Measurements from ENCODE around the gene WHRN.
A peak's percentile ranks its signal among the peaks of the same experiment; 100 is the strongest.

The WHRN gene

DNA sequence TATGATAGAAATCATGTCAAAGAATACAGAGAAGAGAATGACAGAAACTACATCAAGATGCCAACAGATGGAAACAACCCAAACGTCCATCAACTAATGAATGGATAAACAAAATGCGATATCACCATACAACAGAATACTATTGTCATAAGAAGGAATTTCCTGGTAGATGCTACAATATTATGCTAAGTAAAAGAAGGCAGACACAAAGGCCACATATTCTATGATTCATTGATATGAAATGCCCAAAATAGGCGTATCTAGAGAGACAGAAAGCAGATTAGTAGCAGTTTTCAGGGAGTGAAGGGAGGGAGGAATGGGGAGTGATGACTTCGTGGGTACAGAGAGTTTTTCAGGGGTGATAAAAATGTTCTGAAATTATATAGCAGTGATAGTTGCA is 59.2 kb downstream of the WHRN start:
- no peak for DNase-seq

DNA sequence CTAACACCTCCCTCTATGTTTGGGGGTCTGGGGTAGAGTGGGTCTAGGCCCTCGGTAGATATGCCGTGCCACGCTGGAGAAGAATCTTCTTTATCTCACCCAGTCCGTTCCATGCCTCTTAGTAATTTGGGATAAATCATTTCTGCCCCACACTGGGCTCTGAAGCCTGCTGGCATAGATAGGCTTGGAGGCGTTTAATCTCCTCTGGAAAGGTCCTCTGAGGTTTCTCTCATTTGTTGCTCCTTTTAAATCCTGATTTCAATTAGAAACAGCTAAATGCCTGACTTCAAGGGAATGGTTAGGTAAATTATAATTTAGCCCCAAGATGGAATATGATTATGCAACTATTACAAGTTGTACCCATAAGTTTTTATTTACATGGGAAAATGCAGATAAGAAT is 59.7 kb downstream of the WHRN start:
- no peak for DNase-seq

DNA sequence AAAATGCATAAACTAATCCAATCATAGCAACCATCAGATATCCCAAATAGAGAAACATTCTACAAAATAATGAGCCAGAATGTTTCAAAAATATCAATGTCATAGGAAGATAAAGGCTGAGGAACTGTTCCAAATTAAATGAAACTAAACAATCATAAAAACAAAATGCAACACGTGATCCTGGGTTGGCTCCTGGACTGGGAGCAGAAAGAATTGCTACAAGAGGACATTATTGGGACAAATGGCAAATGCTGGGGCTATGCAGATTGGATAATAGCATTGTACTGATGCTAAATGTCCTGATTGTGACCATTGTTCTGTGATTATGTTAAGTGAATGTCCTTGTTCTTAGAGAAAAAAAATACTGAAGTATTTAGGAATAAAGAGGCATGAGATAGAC is 63.3 kb downstream of the WHRN start:
- DNase-seq, result no peak

DNA sequence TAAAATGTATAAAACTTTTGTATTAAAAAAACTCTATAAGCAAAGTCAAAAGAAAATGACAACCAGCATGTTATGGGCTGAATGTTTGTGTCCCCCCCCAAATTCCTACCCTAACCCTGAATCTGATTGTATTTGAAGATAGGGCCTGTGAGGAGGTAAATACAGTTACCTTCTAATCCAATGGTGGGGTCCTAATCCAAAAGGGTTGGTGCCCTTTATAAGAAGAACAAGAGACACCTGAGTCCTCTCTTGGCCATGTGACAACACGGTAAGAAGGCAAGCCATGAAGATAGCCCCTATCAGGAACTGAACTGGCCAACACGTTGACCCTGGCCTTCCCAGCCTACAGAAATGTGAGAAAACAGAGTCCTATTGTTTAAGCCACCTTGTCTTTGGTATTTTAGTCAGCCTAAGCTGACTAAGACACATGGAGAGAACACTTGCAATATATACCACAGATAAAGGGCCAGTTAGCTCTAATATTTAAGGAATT is 67.8 kb downstream of the WHRN start:
- DNase-seq, result no peak

DNA sequence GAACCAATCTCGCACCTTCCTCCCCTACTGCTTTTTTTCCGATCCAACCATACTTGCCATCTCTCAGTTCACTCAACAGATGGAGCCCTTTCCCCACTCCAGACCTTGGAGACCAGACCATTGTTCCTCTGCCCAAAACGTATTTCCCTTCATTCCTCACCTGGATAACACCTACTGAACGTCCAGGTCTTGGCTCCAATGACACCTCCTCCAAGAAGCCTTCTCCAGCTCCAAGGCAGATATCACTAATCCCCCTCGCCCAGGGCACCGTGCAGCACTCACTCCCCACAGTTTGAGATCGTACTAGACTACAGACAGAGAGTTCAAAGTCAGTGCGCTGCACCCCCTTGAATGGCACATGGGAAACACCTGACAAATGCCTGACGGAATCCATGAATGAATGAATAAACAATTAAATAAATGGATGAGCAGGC is 70.4 kb downstream of the WHRN start:
- DNase-seq, result no peak

DNA sequence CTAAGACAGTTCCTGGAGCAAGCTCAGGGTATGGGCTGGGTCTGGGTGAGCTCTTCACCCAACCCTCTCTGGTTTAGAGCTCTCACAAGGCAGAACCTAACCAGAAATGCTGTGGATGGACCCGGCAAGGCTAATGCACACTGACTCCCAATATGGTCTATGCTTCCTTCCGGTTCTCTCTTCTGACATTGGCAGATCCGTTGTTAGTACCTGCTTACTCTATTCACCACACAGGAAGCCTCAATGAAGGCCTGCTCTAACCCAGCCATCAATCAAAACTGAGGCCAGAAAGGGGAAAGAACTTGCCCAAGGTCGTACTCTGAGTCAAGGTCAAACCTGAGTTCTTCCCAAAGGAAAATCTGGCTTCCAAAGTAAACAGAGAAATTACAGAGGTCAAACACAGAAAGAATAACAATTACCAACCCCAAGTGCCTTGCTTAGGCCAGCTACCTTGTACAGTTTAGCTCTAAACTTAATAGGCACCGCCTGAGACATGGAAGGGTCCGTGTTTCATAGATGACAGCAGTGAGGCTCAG is 71.5 kb downstream of the WHRN start:
- no peak for DNase-seq

DNA sequence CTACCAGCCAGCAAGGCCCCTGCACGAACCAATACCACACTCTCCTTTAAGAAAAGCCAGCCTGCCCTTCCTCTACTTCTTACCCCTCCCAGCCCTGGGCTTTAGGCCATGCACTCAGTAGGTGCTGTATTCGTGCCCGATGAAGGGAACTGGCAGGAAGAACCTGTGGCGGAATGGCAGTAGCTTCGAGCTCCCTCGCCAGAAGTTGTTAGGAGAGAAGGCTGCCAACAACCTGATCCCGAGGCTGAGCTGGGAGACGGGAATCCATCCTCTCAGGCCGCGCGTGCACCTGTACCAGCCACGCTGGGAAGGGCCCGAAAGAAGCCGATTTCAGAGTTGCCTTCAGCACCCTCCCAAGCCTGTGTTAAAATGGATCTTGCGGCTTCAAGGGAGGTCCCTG is 72.2 kb downstream of the WHRN start:
- DNase-seq, result no peak

DNA sequence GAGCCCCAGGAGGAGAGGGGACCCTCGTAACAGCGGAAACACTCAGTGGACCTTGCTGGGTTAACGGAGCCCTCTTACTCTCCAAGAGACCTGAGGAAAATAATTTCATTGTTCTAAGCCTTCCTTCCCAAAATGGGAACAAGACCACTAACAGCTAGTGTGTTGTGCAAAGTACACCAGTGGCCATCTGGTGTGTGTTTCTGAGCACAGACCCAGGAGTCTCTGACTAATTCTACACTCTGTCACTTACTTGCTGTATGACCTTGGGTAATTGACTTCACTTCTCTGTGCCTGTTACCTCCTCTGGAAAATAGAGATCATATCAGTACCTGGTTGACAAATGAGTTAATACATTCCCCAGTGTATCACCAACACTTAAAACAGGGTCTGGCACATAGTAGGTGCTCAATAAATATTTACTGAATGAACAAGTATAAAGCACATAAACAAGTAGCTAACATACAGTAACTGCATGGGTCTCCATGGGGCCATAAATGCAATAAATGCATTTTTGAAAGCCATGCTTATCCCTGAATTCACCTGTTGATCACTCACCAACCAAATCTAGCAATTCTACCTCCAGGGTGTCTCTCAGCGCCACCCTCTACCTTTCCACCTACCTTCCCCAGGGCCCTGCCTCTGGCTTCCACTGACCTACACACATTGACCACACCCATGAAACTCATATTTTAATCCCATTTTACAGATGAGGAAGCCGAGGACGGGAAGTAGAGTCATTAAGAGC is 72.8 kb downstream of the WHRN start:
- DNase-seq, result no peak

DNA sequence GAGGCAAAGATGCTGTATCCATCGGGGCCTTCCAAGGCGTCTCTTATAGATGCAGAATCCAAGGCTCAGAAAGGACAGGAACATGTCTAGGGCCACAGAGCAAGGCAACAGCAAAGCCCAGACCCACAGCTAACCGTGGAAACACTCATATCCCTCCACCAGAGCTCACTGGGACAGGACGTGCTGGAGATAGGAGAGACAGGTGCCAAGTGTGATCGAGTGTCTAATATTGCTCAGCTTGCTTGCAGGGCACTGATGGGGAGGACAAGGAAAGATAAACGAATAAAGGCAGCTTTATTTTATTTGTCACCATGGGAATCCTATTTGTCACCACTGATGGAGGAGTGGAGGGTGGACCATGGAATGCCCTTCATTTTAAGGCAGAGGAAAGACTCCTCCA is 73.5 kb downstream of the WHRN start:
- DNase-seq, result no peak

DNA sequence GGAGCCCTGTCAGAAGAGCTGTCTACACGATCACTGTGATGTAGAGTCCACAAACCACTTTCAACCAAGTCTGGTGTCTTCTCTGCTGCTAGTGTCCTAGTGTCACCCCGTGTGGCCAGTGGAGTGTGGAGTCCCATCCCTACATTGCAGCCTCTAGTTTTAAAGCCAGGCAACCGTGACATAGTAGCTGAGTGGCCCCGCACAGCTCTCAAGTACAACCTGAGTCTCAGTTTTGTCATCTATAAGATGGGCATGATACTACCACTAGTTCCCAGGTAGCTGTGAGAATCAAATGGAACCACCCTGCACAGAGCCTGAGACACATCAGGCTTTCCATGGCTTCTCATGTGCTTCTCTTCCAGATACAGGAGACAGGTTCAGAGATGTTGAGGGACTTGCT is 74.3 kb downstream of the WHRN start:
- no peak for DNase-seq

DNA sequence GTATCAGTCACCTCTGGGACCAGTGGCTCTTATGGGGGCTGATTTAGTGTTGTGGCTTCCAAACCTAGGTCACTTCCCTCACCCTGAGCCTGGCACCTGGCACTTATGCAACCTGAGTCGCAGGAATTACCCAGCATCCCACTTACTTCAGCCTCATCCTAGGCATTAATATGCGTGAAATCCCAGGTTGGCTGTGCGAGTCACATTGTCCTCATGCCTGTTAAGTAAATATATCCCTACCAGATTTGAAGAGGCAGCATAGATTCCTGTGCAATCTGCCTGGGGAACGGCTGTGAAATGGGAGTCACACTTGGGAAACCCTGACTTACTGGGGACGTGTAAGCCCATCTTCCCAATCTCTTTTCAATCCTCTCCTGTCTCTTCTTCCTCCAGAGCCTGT is 74.8 kb downstream of the WHRN start:
- no peak for DNase-seq

DNA sequence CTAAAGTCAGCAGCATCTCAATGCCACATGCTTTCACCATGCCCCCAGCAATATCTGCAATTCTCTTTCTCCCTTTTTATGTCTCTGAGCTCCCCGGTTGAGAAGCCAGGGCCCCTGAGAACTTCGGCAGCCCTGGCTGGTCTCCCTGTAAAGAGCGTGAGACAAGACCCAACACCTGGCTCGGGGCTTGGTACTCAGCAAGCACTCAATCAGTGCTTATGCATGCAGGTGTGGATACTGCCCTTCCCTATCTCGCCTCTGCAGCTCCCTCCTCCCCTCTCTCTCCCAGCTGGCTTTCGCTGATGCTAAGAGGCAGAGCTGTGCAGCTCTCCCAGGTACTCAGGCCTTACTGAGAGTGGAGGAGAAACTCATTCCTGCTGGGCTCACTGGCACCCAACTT is 75.8 kb downstream of the WHRN start:
- no peak for DNase-seq

DNA sequence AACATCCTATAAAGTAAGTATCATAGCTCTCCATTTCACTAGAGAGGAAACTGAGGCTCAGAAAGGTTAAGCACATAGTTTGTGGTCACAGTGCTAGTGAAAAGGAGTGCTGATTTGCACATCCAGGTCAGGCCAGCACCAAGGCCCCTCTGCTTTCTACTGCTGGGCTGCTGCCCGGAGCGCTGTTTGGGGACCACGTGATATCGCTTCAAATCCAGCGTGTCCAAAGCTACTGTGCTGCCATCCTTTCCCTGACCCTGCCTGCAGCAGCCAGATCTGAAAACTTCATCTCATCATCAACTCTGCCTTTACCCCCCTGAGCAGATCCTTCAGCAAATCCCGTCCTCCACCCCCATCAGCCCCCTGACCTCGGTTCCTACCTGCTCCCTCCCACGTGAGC is 76.8 kb downstream of the WHRN start:
- DNase-seq, result no peak

DNA sequence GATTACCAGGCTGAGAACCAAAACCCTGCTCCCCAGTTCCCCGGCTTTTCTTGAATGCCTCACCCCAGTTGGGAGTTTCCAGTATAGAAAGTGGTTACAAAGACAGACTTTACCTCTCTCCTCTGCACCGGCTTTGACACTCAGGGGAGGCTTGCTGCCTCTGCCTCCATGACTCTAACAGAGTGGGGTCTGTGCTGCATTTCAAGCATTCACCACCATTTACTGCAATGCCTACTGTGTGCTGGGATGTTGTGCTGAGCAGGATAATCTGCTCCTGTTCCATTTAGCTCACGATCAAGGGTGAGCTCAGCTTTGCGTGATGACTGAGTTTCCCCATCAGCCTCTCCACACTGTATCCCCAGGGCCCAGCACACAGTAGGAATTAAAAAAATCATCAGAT is 77.6 kb downstream of the WHRN start:
- DNase-seq, result no peak

DNA sequence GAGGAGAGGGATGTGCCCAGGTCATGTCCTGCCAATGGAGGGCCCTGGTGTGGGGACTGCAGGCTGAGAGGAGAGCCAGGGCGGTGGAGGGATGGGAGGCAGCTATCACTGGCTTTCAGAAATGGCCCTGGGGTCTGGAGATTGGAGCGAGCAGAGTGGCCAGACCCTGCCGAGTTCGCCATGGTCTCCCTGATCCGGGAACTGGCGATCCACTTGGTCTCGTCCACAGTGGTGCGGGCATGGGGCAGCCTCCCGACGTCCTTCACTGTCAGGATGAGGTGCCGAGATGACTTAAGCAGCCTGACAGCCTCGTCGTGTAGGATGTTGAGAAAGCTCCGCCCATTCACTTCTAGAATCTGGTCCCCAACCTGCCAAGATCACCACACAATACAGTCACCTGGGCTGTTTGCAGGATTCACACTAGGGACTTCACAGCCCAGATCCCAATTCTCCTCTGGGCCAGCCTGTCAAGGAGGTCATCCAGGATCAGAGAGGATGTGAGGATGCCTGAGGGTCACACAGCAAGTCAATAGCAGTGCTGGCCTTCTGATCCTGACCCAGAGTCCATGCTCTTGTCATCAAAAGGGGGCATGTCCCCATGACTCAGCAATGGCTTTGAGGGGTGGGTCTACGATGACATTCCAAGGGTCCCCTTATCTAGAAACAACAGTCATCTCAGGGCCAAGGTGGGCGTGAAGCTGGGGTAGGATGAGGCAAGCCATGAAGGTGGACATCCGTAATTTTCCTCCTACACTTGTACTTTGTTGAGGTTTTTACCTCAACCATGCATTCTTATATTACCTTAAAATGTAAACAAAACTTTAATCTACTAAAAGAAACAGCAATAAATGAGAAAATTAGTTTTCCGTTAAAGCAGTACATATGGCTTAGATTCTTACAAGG is 79.0 kb downstream of the WHRN start:
- DNase-seq, result no peak

DNA sequence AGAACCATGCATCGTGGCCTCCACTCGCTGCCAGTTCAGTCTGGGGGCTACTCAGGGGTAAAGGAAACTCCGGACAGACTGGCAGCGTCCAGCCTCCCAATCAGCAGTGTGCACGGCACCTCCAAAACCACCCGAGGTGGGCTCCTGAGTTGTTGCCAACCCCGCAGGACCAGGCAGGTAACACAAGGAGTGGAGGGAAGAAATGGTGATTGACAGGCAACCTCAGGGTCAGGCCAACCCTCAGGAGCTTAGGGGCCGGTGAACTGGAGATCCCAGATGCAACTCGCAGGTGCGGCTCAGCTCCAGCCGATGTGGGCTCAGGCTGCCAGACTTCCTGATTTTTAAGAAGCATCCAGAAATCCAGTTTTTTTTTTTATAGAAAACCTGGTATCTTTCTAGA is 80.1 kb downstream of the WHRN start:
- DNase-seq, result no peak

DNA sequence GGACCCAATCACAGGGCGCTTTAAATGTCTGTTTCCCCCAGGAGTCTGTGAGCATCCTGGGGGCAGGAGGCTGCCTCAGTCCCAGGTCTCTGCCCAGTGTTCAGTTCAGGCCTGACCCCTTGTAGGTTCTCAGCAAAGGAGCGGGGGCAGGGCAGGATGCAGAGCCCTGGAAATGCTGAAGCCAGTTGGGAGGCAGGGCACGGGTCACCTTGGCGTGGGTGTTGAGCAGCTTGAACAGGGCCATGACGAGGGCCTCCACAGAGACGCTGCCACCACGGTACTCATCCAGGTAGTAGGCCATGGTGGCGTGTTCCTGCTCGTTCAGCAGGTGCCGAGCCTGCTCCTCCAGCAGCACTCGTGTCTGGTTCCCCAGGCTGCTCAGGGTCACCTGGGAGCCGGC is 81.1 kb downstream of the WHRN start:
- no peak for DNase-seq

DNA sequence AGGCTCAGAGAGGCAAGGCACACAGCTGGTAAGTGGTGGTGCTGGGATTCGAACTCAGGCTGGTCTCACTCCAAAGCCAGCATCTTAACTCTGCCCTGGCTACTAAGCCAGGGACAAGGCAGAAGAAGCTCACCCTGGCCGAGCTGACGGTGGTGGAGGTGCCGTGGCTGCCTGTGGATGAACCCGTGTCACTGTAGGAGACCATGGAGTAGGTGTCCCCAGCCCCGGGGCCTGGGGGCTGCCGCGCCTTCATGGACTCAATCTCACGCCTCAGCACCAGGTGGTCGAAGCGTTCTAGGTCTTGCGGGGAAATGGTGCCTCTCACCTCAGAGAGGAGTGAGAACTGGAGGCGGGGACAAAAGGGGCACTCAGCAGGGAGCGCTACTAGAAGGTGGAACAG is 82.1 kb downstream of the WHRN start:
- no peak for DNase-seq

DNA sequence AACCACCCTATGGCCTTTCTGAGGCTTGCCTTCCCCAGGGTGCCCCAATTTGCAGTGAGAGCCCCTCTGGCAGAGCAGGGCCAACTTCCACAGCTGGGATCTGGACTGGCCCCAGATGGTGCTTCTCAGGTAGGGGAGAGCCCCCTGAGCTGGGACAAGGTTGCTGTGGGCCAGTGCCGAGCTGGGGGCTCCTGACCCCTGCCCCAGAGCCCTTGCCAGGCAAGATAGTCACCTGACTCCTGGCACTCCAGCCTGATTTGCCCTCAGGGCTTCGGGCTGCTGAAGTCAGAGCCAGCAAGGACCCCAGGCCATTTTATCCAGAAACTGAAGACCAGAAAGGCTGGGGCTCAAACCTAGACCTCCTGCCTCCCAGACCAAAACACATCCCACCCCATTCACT is 84.1 kb downstream of the WHRN start:
- DNase-seq, result no peak

DNA sequence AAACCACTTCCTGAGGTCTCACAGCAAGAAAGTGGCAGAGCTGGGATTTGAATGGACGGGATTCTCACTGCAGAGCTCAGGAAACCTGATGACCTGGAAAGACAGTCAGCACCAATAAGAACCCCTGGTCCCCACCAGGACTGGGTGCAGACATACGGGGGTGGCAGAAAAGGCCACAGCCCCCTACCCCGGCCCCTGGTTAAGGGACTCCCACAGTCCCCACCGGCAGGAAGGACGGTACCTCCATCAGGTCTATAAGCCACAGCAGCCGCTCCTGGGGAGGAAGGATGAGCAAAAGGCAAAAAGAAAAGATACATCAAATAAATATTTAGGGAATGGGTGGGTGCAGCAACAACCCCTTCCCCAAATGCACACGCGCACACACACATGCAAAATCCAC is 85.5 kb downstream of the WHRN start:
- DNase-seq, result peak; percentile 3

DNA sequence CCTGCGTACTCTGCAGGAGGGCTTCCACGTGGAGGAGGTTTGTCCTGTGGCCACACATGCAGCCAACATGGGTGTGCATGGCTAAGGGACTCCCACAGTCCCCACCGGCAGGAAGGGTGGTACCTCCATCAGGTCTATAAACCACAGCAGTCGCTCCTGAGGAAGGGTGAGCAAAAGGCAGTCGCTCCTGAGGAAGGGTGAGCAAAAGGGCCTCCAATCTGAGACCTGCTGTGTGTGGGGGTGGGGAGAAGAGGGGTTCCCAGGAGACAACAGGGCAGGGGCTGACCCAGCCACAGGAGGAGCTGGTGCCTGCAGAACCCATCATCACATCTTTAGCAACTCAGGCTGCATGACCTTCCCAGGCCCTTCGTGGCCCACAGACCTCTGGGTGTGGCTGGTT is 87.2 kb downstream of the WHRN start:
- peak; percentile 15 for DNase-seq

DNA sequence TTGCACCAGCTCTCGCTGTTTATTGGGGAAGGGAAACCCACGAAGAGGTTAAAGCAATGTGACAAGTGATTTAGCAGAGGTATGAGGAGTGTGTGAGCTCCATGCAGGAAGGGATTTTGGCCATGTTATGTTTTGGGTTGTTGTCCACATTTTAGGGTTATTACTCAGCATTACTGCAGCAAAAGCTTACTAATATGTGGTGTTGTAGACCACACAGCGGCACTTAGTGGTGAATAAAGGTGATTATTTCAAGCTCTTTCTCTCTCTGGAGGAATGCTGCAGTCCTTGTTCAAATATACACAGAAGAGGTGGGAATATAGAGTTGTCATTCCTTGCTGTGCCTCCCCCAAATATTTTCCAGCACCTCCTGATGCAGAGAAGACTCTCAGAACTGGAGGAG is 87.8 kb downstream of the WHRN start:
- DNase-seq, result peak; percentile 7

DNA sequence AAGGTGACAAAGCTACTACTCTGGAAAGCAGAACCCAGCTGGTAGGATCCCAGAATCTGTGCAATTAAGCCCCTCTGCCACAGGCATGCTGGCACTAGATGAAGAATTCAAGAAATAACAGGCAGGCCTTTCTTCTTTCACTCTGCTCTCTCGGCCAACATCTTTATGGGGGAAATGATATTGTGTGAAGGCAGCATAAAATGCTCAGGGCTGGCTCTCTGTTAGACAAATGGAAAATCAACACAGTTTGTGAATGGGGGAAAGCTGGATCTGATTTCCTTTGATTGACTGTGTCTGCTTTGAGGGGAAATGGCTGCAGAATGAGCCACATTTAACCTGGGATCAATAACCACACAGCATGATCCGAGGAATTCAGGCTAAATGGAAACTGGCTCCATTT is 88.4 kb downstream of the WHRN start:
- DNase-seq, result peak; percentile 12

DNA sequence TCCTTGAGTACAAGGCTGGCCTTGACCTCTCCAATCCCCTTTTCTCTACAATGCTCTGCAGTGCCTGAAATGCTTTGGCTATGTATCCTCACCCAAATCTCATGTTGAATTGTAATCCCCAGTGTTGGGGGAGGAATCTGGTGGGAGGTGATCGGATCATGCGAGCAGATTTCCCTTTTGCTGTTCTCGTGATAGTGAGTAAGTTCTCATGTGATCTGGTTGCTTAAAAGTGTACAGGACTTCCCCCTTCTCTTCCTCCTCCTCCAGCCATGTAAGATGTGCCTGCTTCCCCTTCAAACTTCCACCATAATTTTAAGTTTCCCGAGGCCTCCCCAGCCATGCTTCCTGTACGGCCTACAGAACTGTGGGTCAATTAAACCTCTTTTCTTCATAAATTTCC is 89.0 kb downstream of the WHRN start:
- DNase-seq, result peak; percentile 16
